Gastrocnemius medialis (tissue), 4 donors: Measurements from ENCODE around the gene NCAPG2. TPM values are rescaled to one million over a fixed set of nuclear protein-coding genes. Genes with fewer than 3 reads are reported as not detected.

Experiments used
- ATAC-seq, 2 donors: fragments of 150-250 bp; one replicate each; pipeline ENCODE4 v1.9.1; 2016
- DNase-seq, 2 donors: peaks; one replicate each; pipeline ENCODE4 v3.0.0-alpha.2; 2019
- H3K27ac ChIP-seq, 4 donors: fragments of 200-600 bp; sonication (generic); 1 replicate in 1 of 4; 2 replicates in 3 of 4; pipeline ENCODE4 v1.5.1; 2016 to 2018; ENCODE audit warnings: mild to moderate bottlenecking in 2 of 4, moderate library complexity in 1 of 4
- H3K27me3 ChIP-seq, 3 donors: fragments of 200-600 bp; sonication (generic) in 2 of 3; 1 replicate in 1 of 3; 2 replicates in 2 of 3; pipeline versions ENCODE4 v1.5.1 to v1.6.0; 2016 to 2019; ENCODE audit warnings: mild to moderate bottlenecking in 1 of 3, moderate library complexity in 1 of 3
- H3K36me3 ChIP-seq, 2 donors: fragments of 200-600 bp; sonication (generic) in 1 of 2; one replicate each; pipeline ENCODE4 v1.5.1; 2017 to 2018
- H3K4me1 ChIP-seq, 2 donors: fragments of 200-600 bp; sonication (generic) in 1 of 2; one replicate each; pipeline ENCODE4 v1.5.1; 2016 to 2017; ENCODE audit warnings: mild to moderate bottlenecking in 2 of 2
- H3K4me3 ChIP-seq, 4 donors: fragments of 200-600 bp; sonication (generic) in 3 of 4; 1 replicate in 1 of 4; 2 replicates in 3 of 4; pipeline ENCODE4 v1.5.1; 2016 to 2019; ENCODE audit warnings: mild to moderate bottlenecking in 2 of 4
- H3K9me3 ChIP-seq, 3 donors: fragments of 200-600 bp; sonication (generic) in 2 of 3; 1 replicate in 1 of 3; 2 replicates in 2 of 3; pipeline ENCODE4 v1.5.1; 2016 to 2019
- POLR2A ChIP-seq, 2 donors: fragments of 450-650 bp; IDR thresholded peaks; one replicate each; pipeline ENCODE4 v1.6.1; 2017; ENCODE audit warnings: antibody characterized with exemption in 2 of 2, mild to moderate bottlenecking in 2 of 2, moderate library complexity in 2 of 2
- in situ Hi-C, 4 donors: fragments of 200-750 bp; cut with MboI; loops; one replicate each; pipeline versions ENCODE4 v1.15.0 to v1.8.0; 2017; ENCODE audit warnings: low sequenced_read_pairs in 4 of 4
- intact Hi-C: fragments of 100-400 bp; cut with DNase I; formaldehyde crosslinking; loops from one replicate; pipeline ENCODE4 v1.15.1; 2023; ENCODE audit warnings: low total_unique reads
- total RNA-seq, 4 donors: library from RNA; depleted of rRNA; stranded (reverse); fragments of >200 nt; gene quantifications; one replicate each; pipeline versions ENCODE4 v1.1.0 to v1.2.3, GENCODE V29; 2016
- TF ChIP-seq, protein P1 (sequence below), 5 experiments: fragments of 450-650 bp in 3 of 5; fragments of 200-600 bp in 2 of 5; sonication (generic) in 2 of 5; IDR thresholded peaks in 4 of 5; conservative IDR thresholded peaks in 1 of 5; 1 replicate in 4 of 5; 2 replicates in 1 of 5; pipeline ENCODE4 v1.5.1; 2016 to 2019; ENCODE audit warnings: antibody characterized with exemption in 5 of 5, mild to moderate bottlenecking in 3 of 5, moderate library complexity in 3 of 5

Gene NCAPG2
- total RNA-seq, 4 donors from 2014 or later, result 3.0 to 4.5 (median 3.9) TPM

DNA sequence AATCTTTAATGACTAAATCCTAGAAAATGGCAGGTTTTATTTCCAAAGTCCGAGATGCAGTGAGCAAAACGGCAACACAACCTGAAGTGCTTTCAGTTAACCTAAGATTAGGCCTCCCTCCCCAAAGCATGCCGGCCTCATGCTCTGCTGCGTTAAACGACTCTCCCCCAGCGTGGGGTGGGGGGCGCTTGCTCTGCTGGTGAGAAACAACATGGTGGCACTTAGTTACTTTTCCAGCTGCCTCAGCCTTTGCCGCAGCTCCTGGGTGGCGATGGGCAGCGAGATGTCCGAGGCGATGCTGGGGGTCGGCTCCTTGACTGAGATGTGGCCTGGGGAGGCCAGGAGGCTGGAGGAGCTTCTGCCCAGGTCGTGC is 36.7 kb upstream of the NCAPG2 start:
- DNase-seq (no peak), ATAC-seq (no peak)
- Histone ChIP-seq H3K4me1 (no peaks in the 10 kb centered on the region), H3K9me3 (no peaks in the 10 kb centered on the region), H3K36me3 (peaks cover 0 to 97% of the 10 kb centered on the region in 2 donors), H3K4me3 (no peak overlapping the region), H3K27me3 (no peaks in the 10 kb centered on the region), H3K27ac (no peak overlapping the region)
- TF ChIP-seq POLR2A (IDR thresholded peaks at IDR 0.05), result no peak
- TF ChIP-seq, protein P1, sequence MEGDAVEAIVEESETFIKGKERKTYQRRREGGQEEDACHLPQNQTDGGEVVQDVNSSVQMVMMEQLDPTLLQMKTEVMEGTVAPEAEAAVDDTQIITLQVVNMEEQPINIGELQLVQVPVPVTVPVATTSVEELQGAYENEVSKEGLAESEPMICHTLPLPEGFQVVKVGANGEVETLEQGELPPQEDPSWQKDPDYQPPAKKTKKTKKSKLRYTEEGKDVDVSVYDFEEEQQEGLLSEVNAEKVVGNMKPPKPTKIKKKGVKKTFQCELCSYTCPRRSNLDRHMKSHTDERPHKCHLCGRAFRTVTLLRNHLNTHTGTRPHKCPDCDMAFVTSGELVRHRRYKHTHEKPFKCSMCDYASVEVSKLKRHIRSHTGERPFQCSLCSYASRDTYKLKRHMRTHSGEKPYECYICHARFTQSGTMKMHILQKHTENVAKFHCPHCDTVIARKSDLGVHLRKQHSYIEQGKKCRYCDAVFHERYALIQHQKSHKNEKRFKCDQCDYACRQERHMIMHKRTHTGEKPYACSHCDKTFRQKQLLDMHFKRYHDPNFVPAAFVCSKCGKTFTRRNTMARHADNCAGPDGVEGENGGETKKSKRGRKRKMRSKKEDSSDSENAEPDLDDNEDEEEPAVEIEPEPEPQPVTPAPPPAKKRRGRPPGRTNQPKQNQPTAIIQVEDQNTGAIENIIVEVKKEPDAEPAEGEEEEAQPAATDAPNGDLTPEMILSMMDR (IDR thresholded peaks at IDR 0.05 in 4 of 5, conservative IDR thresholded peaks at IDR 0.05 in 1 of 5), result no peak
- in situ Hi-C loops (no loop called here), intact Hi-C loops (no loop called here)

DNA sequence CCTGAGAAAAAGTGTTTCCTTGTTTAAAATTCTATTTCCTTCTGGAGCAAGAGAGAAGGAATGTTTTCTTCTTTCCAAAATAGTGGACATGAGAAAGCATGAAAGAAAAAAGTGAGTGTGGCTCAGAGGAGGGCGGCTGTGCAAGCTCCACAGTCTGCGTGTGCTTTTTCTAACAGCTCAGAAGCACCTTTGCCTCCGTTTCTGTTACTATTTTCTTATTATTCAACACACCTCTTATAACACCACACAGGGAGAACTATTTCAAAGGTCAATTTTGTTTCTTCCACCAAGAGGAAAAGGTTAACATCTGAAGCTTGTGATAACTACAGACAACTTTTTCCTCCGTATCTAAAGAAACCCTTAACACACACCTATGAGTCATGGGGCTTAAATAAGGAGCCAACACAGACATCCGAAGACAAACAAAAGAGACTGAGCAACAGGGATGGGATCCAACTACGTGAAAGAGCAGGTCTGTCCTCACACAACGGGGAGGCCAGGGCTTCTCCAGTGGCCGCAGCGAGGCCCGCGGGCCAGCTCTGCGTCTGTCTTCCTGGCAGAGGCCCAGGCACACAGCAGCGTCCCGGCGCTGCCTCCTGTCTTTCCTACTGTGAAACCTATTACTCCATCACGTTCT is 36.2 kb upstream of the NCAPG2 start:
- intact Hi-C loops, result no loop called here
- H3K4me3 ChIP-seq, result no peak overlapping the region
- TF ChIP-seq, protein P1 (IDR thresholded peaks at IDR 0.05 in 4 of 5, conservative IDR thresholded peaks at IDR 0.05 in 1 of 5), result no peak
- no peak for TF ChIP-seq POLR2A (IDR thresholded peaks at IDR 0.05)
- in situ Hi-C loops, result no loop called here
- no peak overlapping the region for H3K27ac ChIP-seq
- no peaks in the 10 kb centered on the region for H3K27me3 ChIP-seq
- DNase-seq (no peak), ATAC-seq (no peak)
- H3K4me1 ChIP-seq, result no peaks in the 10 kb centered on the region
- H3K9me3 ChIP-seq, result no peaks in the 10 kb centered on the region
- H3K36me3 ChIP-seq, result peaks cover 0 to 97% of the 10 kb centered on the region in 2 donors

DNA sequence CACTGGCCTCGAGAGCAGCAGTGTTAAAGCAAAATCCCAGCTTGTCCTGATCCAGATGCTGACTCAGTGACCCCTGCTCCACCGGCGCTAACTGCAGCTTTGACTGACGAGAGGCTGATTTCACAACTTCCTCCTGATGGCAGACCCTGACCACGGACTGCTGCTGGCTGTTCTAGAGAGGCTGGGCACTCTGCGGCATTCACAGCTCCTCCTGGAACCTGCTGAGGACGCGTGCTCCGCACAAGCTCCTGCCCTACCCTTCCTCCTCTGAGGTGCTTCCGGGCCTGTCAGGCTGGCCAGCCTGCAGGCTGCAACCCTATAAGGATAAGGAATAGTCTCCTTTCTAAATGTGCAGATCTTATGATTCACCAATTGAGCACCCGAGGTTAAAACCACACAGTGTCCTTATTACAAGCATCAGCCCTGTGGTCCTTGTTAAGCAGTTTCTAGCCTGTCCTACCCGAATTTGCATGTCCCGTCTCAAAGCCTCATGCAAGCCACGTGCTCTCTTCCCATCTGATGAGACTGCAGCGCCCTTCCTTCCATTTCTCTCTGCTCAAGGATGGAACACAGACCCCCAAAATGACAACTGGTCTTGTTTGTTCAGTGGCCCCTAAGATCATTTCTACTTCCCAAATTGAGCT is 35.5 kb upstream of the NCAPG2 start:
- TF ChIP-seq POLR2A (IDR thresholded peaks at IDR 0.05), result no peak
- TF ChIP-seq, protein P1 (IDR thresholded peaks at IDR 0.05 in 4 of 5, conservative IDR thresholded peaks at IDR 0.05 in 1 of 5), result no peak
- Histone ChIP-seq H3K27ac (no peak overlapping the region), H3K9me3 (no peaks in the 10 kb centered on the region), H3K4me3 (no peak overlapping the region), H3K4me1 (no peaks in the 10 kb centered on the region), H3K27me3 (no peaks in the 10 kb centered on the region), H3K36me3 (peaks cover 0 to 97% of the 10 kb centered on the region in 2 donors)
- ATAC-seq (no peak), DNase-seq (no peak)
- in situ Hi-C loops (no loop called here), intact Hi-C loops (no loop called here)

DNA sequence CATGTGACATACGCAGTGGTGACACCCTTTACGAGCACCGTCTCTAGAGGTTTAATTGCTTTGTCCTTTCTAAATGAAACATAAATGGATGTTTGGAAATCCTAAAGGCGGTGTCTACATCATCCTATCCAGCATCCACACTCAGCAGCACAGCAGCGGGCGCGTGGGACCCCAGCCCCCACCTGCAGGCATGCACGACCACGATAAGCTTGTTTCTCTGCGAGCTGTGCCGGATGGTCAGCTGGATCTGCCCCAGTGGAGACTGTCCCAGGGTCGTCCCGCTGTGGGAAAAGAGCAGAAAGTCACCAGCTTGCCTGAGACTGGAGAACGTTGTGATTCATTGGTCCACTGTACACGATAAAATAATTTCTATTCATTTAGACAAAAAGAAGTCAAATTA is 34.2 kb upstream of the NCAPG2 start:
- H3K4me1 ChIP-seq, result no peaks in the 10 kb centered on the region
- no peak overlapping the region for H3K27ac ChIP-seq
- TF ChIP-seq, protein P1 (IDR thresholded peaks at IDR 0.05 in 4 of 5, conservative IDR thresholded peaks at IDR 0.05 in 1 of 5), result no peak
- no peak for TF ChIP-seq POLR2A (IDR thresholded peaks at IDR 0.05)
- DNase-seq (no peak), ATAC-seq (no peak)
- H3K9me3 ChIP-seq, result no peaks in the 10 kb centered on the region
- in situ Hi-C loops, result no loop called here
- no peak overlapping the region for H3K4me3 ChIP-seq
- intact Hi-C loops, result no loop called here
- H3K36me3 ChIP-seq, result peaks cover 0 to 99% of the 10 kb centered on the region in 2 donors
- no peaks in the 10 kb centered on the region for H3K27me3 ChIP-seq
